H9 (cell line): ENCODE measurements around the gene ADGRA1. TPM values are rescaled to one million over a fixed set of nuclear protein-coding genes. Genes with fewer than 3 reads are reported as not detected.

Source experiments
- DNase-seq: peaks from one replicate; pipeline ENCODE4 v3.0.0-alpha.2; 2017
- H2AFZ ChIP-seq: one replicate; pipeline ENCODE4 v1.6.1; 2013; ENCODE audit warnings: mild to moderate bottlenecking, low read length, control low read depth, moderate library complexity
- H2AK5ac ChIP-seq: 2 replicates; pipeline ENCODE4 v1.6.1; 2013; ENCODE audit warnings: low read length, control low read depth, mixed read lengths; ENCODE audit not compliant: insufficient read length
- H2BK120ac ChIP-seq: one replicate; pipeline ENCODE4 v1.6.1; 2013; ENCODE audit warnings: low read depth, mild to moderate bottlenecking, low read length, control low read depth, inconsistent platforms; ENCODE audit not compliant: poor library complexity, severe bottlenecking
- H2BK12ac ChIP-seq: 2 replicates; pipeline ENCODE4 v1.6.1; 2013; ENCODE audit warnings: low read length, control low read depth, mixed read lengths, low read depth; ENCODE audit not compliant: insufficient read length
- H2BK15ac ChIP-seq: 2 replicates; pipeline ENCODE4 v1.6.1; 2013; ENCODE audit warnings: low read depth, low read length, control low read depth
- H2BK20ac ChIP-seq: one replicate; pipeline ENCODE4 v1.6.1; 2013; ENCODE audit warnings: low read depth, mild to moderate bottlenecking, low read length, control low read depth, inconsistent platforms; ENCODE audit not compliant: poor library complexity, severe bottlenecking
- H2BK5ac ChIP-seq: 2 replicates; pipeline ENCODE4 v1.6.1; 2013; ENCODE audit warnings: low read length, control low read depth, mixed read lengths; ENCODE audit not compliant: insufficient read length
- H3K14ac ChIP-seq: 2 replicates; pipeline ENCODE4 v1.6.1; 2013; ENCODE audit warnings: low read length, control low read depth; ENCODE audit not compliant: insufficient read depth
- H3K18ac ChIP-seq: 2 replicates; pipeline ENCODE4 v1.6.1; 2013; ENCODE audit warnings: low read depth, mild to moderate bottlenecking, mixed read lengths, low read length, control low read depth; ENCODE audit not compliant: insufficient read length
- H3K23ac ChIP-seq: 2 replicates; pipeline ENCODE4 v1.6.1; 2013; ENCODE audit warnings: low read length, control low read depth, mixed read lengths, low read depth; ENCODE audit not compliant: insufficient read length
- H3K23me2 ChIP-seq: 2 replicates; pipeline ENCODE4 v1.6.1; 2013; ENCODE audit warnings: low read depth, mild to moderate bottlenecking, mixed read lengths, low read length, control low read depth; ENCODE audit not compliant: insufficient read length, poor library complexity, severe bottlenecking
- H3K27ac ChIP-seq: 2 replicates; pipeline ENCODE4 v1.5.1; 2013; ENCODE audit warnings: low read length, control low read depth, mixed read lengths, low read depth; ENCODE audit not compliant: insufficient read length
- H3K27me3 ChIP-seq: 2 replicates; pipeline ENCODE4 v1.6.1; 2013; ENCODE audit warnings: low read length, control low read depth, inconsistent platforms; ENCODE audit not compliant: insufficient read depth
- H3K4ac ChIP-seq: 2 replicates; pipeline ENCODE4 v1.6.1; 2013; ENCODE audit warnings: low read depth, mild to moderate bottlenecking, control low read depth, inconsistent platforms, low read length, moderate library complexity
- H3K4me1 ChIP-seq: 2 replicates; pipeline ENCODE4 v1.6.1; 2013; ENCODE audit warnings: low read length, control low read depth, inconsistent platforms; ENCODE audit not compliant: insufficient read depth
- H3K4me2 ChIP-seq: 2 replicates; pipeline ENCODE4 v1.6.1; 2013; ENCODE audit warnings: low read length, control low read depth, mixed read lengths; ENCODE audit not compliant: insufficient read length, insufficient read depth
- H3K56ac ChIP-seq: 2 replicates; pipeline ENCODE4 v1.6.1; 2013; ENCODE audit warnings: low read depth, mild to moderate bottlenecking, mixed read lengths, low read length, control low read depth; ENCODE audit not compliant: insufficient read length
- H3K79me1 ChIP-seq: 2 replicates; pipeline ENCODE4 v1.6.1; 2013; ENCODE audit warnings: low read depth, mild to moderate bottlenecking, moderate library complexity, low read length, control low read depth, inconsistent platforms; ENCODE audit not compliant: insufficient read depth, poor library complexity, severe bottlenecking
- H3K79me2 ChIP-seq: 2 replicates; pipeline ENCODE4 v1.6.1; 2013; ENCODE audit warnings: low read length, control low read depth, inconsistent platforms; ENCODE audit not compliant: insufficient read depth
- H3K9ac ChIP-seq: 2 replicates; pipeline ENCODE4 v1.6.1; 2013; ENCODE audit warnings: low read length, control low read depth, mixed read lengths; ENCODE audit not compliant: insufficient read length; ENCODE audit errors: extremely low read depth
- H3K9me3 ChIP-seq: one replicate; pipeline ENCODE4 v1.6.1; 2013; ENCODE audit warnings: low read depth, low read length, inconsistent platforms; ENCODE audit not compliant: control insufficient read depth
- H3T11ph ChIP-seq: one replicate; pipeline ENCODE4 v1.6.1; 2013; ENCODE audit warnings: mild to moderate bottlenecking, low read length, control low read depth, inconsistent platforms
- H4K20me1 ChIP-seq: one replicate; pipeline ENCODE4 v1.6.1; 2013; ENCODE audit not compliant: control insufficient read depth, insufficient read length, insufficient read depth
- H4K5ac ChIP-seq: 2 replicates; pipeline ENCODE4 v1.6.1; 2013; ENCODE audit warnings: low read depth, mild to moderate bottlenecking, mixed read lengths, low read length, control low read depth; ENCODE audit not compliant: insufficient read length
- H4K8ac ChIP-seq: replicated peaks from 2 replicates; pipeline ENCODE4 v1.6.1; 2013; ENCODE audit warnings: low read length, control low read depth, mixed read lengths, low read depth; ENCODE audit not compliant: insufficient read length
- H4K91ac ChIP-seq: 2 replicates; pipeline ENCODE4 v1.6.1; 2013; ENCODE audit warnings: low read depth, mild to moderate bottlenecking, moderate library complexity, mixed read lengths, low read length, control low read depth; ENCODE audit not compliant: insufficient read length
- H3K27ac Mint-ChIP-seq, 3 experiments: 2 replicates in 2 of 3; 3 replicates in 1 of 3; pipeline ENCODE4 v1.8.0; 2020 to 2021; ENCODE audit warnings: mixed read lengths in 3 of 3, mild to moderate bottlenecking in 1 of 3, moderate library complexity in 1 of 3
- H3K27me3 Mint-ChIP-seq: 2 replicates; pipeline ENCODE4 v1.8.0; 2021; ENCODE audit warnings: low read depth, mild to moderate bottlenecking, moderate library complexity, mixed read lengths
- H3K36me3 Mint-ChIP-seq, 3 experiments: 2 replicates in 2 of 3; 3 replicates in 1 of 3; pipeline ENCODE4 v1.8.0; 2020 to 2021; ENCODE audit warnings: low read depth in 3 of 3, mixed read lengths in 3 of 3; ENCODE audit not compliant: insufficient read depth in 1 of 3
- H3K4me1 Mint-ChIP-seq, 2 experiments: 2 replicates each; pipeline ENCODE4 v1.8.0; 2020; ENCODE audit warnings: mixed read lengths in 2 of 2
- H3K4me3 Mint-ChIP-seq, 2 experiments: 2 replicates in 1 of 2; 3 replicates in 1 of 2; pipeline ENCODE4 v1.8.0; 2020 to 2021; ENCODE audit warnings: mild to moderate bottlenecking in 2 of 2, mixed read lengths in 2 of 2, moderate library complexity in 1 of 2
- H3K9me3 Mint-ChIP-seq, 2 experiments: 2 replicates in 1 of 2; 3 replicates in 1 of 2; pipeline ENCODE4 v1.8.0; 2020; ENCODE audit warnings: mild to moderate bottlenecking in 2 of 2, mixed read lengths in 2 of 2, moderate library complexity in 1 of 2
- CTCF ChIP-seq: fragments of 200-600 bp; sonication (generic); conservative IDR thresholded peaks from 3 replicates; pipeline ENCODE4 v1.8.0; 2021; ENCODE audit warnings: antibody characterized with exemption, mild to moderate bottlenecking
- WGBS: extraction: QIAGEN DNeasy Blood & Tissue Kit; methylation state at CpG from one replicate; pipeline ENCODE4 v1.1.7; 2013; ENCODE audit warnings: missing lambda C conversion rate, low lambda C conversion rate, mixed read lengths; ENCODE audit not compliant: insufficient read length; ENCODE audit errors: extremely low coverage; 5-methylcytosine and 5-hydroxymethylcytosine counted together
- total RNA-seq: library from RNA; stranded (reverse); gene quantifications from 2 replicates; pipeline ENCODE4 v1.2.1, GENCODE V29; 2021

The ADGRA1 gene
- total RNA-seq, 1 experiment from 2014 or later, result 0.11 TPM

DNA sequence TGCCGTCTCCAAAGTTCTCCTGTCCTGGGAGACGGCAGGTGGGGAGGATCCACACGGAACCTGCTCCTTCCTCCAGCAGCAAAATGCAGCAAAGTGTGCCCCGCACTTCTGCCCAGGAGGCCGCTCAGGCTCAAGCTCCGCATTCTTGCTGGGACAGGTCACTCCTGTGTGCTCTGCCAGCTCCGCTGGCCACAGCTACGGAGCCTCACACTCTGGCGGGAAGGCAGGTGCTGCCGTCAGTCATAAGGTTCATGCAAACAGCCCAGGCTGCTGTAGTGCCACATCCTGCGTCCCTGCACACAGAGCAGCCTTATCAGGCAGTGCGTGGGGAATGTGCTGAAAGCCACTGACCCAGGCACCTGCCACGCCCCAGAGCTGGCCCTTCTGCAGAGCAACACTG is 22.4 kb downstream of the ADGRA1 start:
- no peak overlapping the region for H2BK20ac ChIP-seq
- no peak overlapping the region for H3K4ac ChIP-seq
- no peak for TF ChIP-seq CTCF
- no peaks in the 10 kb centered on the region for H4K20me1 ChIP-seq
- H3T11ph ChIP-seq, result no peak overlapping the region
- no peak overlapping the region for H3K56ac ChIP-seq
- peaks cover 24 to 46% of the 10 kb centered on the region in 2 experiments for H3K9me3 Mint-ChIP-seq
- H3K79me2 ChIP-seq, result no peaks in the 10 kb centered on the region
- H3K14ac ChIP-seq, result no peak overlapping the region
- no peak overlapping the region for H2BK5ac ChIP-seq
- no peak overlapping the region for H3K9ac ChIP-seq
- no peak overlapping the region for H2BK12ac ChIP-seq
- H3K4me1 ChIP-seq, result no peaks in the 10 kb centered on the region
- H2AK5ac ChIP-seq, result no peak overlapping the region
- no peak overlapping the region for H2AFZ ChIP-seq
- H3K4me2 ChIP-seq, result no peak overlapping the region
- H4K91ac ChIP-seq, result no peak overlapping the region
- H3K4me1 Mint-ChIP-seq, result peaks cover 0 to under 1% of the 10 kb centered on the region in 2 experiments; a peak in 1 of 4 replicates
- H4K8ac ChIP-seq, result no peak overlapping the region
- H3K36me3 Mint-ChIP-seq, result peaks cover 2 to 30% (median 7%) of the 10 kb centered on the region in 3 experiments; a peak in 6 of 7 replicates
- H3K27me3 Mint-ChIP-seq, result peaks cover 10% of the 10 kb centered on the region
- no peak overlapping the region for H3K23ac ChIP-seq
- H3K18ac ChIP-seq, result no peak overlapping the region
- H3K23me2 ChIP-seq, result peaks cover 2% of the 10 kb centered on the region
- WGBS, result no CpG with 5 or more reads among the region's 13 CpGs
- no peak for DNase-seq
- no peaks in the 10 kb centered on the region for H3K79me1 ChIP-seq
- no peak overlapping the region for H3K27ac Mint-ChIP-seq
- H3K27ac ChIP-seq, result no peak overlapping the region
- H3K9me3 ChIP-seq, result peaks cover 10% of the 10 kb centered on the region
- H4K5ac ChIP-seq, result no peak overlapping the region
- H2BK15ac ChIP-seq, result no peak overlapping the region; the same call in 1 of the 2 replicates
- no peak overlapping the region for H2BK120ac ChIP-seq
- H3K4me3 Mint-ChIP-seq, result no peak overlapping the region
- no peaks in the 10 kb centered on the region for H3K27me3 ChIP-seq
